AG08395 (cell line): ENCODE data around the gene TMPRSS11E.
"Not testable (repeated sequence)": the region's sequence is repeated elsewhere in the genome, so short reads cannot be mapped to it uniquely, and the experiment has no call there.

ENCODE experiments used
- DNase-seq: peaks from one replicate; pipeline ENCODE4 v3.0.0; 2012; ENCODE audit warnings: mixed read lengths, low spot score

Gene TMPRSS11E, protein sequence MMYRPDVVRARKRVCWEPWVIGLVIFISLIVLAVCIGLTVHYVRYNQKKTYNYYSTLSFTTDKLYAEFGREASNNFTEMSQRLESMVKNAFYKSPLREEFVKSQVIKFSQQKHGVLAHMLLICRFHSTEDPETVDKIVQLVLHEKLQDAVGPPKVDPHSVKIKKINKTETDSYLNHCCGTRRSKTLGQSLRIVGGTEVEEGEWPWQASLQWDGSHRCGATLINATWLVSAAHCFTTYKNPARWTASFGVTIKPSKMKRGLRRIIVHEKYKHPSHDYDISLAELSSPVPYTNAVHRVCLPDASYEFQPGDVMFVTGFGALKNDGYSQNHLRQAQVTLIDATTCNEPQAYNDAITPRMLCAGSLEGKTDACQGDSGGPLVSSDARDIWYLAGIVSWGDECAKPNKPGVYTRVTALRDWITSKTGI

DNA sequence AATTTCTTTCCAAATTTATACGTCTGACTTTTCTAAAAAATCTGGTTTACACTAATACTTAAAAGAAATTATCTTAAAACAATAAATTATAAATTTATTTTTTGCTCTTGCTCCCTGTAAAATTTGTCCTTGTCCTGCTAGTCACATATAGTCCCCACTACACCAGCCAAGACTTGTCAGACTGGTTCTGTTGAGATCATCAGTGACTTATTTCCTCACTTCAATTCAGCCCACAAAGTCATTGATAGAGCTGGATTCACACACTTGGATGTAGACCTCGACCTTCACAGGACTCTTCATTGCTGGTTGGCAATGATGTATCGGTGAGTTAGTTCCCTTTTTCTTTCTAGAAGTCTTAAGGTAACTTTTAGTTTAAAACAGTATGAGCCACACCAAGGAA lies at the start of gene TMPRSS11E:
TSS of gene TMPRSS11E (plus strand) at position 263 of the 400 bp plus-strand sequence. CDS start at position 313, 50 bp downstream.
- DNase-seq = no peak

DNA sequence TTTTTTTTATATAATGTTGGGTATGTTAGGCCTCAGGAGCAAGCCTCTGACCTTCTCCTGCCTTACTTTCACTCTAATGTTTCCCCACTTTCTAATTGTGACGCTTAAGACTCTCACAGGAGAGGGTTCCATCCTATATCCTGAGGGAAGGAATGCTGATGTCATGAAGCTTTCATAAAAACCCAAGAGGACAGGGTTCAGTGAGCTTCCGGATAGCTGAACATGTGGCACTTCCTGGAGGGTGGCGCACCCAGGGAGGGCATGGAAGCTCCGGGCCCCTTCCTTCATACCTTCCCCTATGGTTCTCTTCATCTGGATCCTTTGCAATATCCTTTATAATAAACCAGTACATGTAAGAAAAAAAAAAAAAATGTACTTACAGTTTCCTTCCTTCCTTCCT lies 48.0 kb upstream of the TMPRSS11E start:
- no peak for DNase-seq

DNA sequence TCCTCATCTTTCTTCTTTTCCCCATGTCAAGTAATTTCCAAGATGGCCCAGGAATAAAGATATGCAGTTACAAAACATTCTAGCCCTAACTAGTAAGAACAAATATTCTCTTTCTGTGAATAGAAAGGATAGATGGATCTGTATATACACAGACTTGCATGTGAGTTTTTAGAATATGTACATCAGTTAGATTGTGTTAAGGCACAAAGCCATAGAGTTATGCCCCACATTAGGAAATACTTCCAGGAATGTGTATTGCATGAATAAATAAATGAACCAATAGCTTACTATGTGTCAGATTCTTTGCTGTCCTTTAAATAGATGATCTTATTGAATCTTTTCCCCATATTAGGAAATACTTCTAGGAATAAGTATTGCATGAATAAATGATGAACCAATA lies 46.0 kb upstream of the TMPRSS11E start:
- DNase-seq = no peak

DNA sequence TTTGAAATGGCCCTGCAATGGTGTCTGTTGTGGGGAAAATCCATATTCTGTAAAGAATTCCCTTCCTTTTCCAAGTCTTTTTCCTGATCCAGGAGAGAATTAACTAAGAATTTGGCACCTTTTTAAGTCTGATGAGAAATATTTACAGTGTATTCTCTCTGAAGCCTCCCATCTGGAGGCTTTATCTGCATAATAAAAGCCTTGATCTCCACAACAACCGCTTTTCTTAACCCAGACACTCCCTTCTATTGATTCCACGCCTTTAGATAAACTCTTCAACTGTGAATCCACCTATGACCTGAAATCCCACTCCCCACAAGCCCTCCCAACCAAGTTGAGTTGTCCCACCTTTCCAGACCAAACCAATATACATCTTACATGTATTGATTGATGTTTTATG lies 43.1 kb upstream of the TMPRSS11E start:
- DNase-seq = no peak

DNA sequence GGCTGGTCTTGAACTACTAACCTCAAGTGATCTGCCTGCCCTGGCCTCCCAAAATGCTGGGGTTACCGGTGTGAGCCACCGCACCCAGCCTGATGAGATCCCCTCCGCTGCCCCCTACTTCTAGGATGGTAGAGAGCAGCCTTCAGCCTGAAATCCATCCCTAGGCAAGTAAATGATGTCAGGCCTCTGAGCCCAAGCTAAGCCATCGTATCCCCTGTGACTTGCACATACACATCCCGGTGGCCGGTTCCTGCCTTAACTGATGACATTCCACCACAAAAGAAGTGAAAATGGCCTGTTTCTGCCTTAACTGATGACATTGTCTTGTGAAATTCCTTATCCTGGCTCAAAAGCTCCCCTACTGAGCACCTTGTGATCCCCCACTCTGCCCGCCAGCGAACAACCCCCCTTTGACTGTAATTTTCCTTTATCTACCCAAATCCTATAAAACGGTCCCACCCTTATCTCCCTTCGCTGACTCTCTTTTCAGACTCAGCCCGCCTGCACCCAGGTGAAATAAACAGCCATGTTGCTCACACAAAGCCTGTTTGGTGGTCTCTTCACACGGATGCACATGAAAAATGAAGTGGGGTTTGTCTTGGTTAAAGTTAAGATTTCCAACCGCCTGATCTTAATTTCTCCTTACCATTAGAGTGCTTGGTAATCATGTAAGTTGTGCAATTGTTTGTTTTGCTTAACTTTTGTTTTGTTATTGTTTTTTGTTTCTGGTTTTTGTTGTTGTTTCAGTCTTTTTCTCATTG lies 41.4 kb upstream of the TMPRSS11E start:
- not testable (repeated sequence) for DNase-seq

DNA sequence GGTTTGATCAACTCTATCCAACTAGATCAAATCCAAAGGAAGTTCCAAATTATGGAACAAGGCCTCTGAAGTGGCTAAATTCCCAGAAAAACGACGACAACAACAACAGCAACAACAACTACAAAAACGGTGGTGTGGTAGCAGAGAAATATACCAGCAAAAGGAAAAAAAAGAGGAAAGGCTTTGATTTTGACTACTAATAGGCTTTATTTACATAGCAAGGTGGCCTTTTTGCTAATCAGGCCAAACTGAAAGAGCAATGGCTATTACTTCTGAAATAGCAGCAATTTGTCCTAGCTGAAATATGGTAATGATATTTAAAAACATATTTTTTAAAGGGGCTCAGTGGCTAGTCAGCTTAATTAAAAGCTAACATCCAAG lies 40.8 kb upstream of the TMPRSS11E start:
- DNase-seq = no peak

DNA sequence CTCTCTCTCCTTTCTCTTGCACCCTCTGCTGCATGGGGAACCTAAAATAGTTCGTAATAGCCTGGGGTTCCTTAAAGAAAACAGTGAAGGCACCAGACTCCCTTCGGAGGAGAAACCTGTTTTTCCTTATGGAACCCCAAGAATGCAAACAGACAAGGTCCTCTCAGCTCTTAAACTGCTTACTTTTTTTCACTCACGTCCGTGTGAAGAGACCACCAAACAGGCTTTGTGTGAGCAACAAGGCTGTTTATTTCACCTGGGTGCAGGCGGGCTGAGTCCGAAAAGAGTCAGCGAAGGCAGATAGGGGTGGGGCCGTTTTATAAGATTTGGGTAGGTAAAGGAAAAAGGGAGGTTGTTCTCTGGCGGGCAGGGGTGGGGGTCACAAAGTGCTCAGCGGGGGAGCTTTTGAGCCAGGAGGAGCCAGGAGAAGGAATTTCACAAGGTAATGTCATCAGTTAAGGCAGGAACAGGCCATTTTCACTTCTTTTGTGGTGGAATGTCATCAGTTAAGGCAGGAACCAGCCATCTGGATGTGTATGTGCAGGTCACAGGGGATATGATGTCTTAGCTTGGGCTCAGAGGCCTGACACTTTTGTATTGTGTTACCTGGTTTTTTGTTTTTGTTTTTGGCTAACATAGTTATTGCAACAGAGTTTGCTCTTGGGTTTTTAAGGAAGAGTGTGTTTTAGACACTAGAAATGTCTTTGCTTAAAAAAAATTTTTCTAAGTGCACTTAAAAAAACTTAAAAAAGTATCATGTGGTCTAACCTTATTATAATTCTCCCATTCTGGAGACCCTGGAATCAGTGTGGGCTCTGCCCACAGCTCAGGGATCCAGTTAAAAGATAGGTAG lies 40.0 kb upstream of the TMPRSS11E start:
- DNase-seq = not testable (repeated sequence)

DNA sequence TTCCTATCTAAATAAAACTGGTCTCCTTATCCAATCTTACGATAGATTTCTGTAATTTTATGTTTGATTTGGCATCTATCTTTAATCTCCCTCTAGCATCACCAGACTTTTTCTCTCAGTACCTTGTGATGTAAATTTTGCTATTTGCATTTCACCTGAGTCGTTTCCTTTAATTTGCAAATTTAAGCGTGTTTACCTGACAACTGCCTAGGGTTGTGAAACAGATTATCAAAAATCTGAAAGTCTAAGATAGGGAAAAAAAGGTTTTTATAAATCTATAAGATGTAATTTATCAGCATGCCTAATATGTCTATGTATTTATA lies 39.4 kb upstream of the TMPRSS11E start:
- no peak for DNase-seq

DNA sequence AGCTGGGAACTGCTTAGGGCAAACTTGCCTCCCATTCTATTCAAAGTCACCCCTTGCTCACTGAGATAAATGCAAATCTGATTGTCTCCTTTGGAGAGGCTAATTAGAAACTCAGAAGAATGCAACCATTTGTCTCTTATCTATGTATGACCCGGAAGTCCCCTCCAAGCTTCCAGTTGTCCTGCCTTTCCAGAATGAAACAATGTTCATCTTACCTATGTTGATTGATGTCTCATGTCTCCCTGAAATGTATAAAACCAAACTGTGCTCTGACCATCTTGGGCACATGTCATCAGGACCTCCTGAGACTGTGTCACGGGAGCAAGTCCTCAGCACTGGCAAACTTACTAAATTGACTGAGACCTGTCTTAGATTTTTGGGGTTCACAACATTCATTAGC lies 37.1 kb upstream of the TMPRSS11E start:
- DNase-seq = no peak

DNA sequence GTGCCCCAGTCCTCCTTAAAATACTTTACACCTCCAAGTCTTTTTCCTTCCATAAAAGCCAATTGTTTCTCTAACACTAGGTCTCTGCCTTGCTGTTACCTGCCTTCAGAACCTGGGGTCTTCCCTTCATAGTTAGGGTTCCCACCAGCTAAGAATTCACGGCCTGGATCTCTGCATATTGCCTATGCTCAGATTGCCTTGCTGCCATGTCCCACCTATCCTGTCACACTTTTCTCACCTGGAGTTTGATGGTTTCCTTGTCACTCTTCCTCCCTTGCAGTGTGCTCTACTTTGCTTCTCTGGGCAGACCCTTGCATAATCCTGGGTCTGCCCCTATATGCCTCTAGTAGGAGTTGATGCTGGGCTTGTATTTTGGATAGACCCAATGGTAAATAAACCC lies 36.6 kb upstream of the TMPRSS11E start:
- no peak for DNase-seq

DNA sequence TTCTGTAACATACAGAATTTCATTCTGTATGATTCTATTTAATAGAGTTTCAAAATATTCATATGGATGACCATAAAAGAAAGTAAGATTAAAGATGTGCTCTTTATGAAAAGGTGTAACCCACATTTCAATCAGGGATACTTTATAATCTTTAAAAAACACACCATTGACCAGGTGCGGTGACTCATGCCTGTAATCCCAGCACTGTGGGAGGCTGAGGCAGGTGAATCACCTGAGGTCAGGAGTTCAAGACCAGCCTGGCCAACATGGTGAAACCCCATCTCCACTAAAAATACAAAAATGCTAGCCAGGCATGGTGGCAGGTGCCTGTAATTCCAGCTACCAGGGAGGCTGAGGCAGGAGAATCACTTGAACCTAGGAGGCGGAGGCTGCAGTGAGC lies 35.2 kb upstream of the TMPRSS11E start:
- not testable (repeated sequence) for DNase-seq

DNA sequence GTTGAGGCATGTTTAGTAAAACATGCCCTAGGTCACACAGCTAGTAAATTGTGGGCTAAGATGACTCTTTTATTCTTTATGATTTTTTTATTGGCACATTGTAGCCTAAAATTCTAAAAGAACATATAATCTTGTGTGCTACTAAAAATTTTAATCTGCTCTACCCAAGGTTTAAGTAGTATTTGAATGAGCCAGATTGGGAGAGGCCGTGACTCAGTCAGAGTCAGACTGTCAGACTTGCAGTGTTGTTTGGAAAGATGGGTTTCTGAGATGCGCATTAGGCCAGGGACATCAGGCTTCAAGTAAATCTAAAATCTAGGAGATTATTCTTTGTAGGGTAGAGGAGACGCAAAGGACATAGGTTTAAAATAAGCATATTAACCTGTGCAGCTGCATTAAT lies 30.7 kb upstream of the TMPRSS11E start:
- DNase-seq = no peak

DNA sequence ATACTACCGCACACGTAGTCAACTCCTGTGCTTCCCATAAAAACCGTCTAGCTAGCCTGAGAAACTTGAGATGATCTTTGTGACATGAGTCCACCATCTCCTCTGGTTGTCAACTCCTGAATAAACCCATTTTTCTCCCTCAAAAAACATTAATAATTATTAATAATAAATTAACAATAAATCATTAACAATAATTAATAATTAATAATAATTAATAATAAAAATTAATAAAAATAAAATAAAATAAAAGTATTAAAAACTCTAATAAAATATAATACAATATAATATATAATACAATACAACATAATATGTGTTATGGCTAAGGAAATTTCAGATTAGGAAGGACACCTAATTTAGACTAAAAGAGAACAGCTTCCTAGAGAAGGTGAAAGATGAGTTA lies 20.7 kb upstream of the TMPRSS11E start:
- no peak for DNase-seq

DNA sequence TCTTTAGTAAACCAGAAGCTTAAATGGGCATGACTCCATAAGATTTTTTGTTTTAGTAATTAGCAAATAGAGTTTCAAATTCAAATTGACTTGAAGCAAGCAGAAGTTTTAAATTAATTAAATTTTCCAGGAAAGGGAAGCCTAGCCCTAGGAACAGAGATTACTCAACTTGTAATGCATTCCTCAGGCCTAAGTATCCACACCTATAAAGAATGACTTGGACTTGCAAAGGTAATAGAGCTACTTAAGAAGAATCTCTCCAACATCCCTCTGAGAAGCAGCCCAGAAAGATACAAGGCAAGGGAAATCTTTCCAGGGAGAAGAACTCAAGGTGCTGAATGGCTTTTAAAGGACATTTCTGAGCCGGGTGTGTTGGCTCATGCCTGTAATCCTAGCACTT lies 16.9 kb upstream of the TMPRSS11E start:
- DNase-seq = no peak

DNA sequence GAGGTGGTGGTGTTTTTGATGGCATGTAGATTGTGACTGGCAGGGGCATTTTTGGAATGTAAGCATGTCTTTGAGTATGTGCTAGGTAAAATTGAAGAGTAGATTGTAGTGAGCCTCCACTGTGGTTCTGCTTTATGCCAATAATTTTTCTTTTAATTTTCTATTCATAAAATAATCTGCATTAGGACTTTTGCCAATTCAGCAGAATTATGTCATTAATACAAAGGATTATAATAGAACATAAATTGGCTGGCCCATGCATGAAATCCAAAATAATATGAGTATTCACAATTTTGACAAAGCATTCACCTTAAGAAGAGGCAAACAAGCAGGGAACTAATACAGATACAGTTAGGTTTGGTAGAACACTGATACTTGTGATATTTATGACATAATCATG lies 14.9 kb upstream of the TMPRSS11E start:
- no peak for DNase-seq

DNA sequence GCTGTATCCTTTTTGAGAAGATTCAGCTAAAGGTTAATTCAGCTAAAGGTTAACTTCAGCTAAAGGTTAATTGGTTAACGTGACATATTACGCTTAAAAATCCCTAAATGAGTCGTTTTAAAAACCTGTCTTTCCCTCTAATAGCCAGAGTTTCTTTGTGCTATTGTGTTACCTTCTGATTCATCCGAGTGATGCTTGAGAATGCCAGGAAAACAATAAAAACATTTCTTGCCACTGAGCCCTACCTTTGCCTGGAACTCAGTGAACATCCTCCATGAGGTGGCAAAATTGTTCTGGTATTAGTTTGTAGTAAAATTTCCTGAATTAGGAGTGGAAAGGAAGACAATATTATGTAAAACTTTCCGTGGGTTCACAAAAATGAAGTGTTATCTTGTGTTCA lies 13.7 kb upstream of the TMPRSS11E start:
- DNase-seq = no peak

DNA sequence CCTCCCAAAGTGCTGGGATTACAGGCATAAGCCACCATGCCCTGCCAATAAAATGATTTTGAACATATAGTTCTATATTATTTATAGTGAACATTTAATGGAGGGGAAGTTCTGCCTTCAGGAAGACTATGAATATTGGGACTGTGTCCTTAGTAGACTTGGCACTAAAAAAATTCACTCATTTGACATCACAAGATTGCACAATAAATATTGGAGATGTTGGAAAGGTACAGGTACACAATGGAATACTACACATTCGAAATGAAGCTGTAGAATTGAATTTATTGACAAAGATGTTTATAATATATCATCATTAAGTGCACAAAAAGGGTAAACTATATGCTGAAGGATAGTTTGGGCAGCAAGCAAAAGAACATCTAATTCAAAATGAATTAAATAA lies 13.0 kb upstream of the TMPRSS11E start:
- no peak for DNase-seq

DNA sequence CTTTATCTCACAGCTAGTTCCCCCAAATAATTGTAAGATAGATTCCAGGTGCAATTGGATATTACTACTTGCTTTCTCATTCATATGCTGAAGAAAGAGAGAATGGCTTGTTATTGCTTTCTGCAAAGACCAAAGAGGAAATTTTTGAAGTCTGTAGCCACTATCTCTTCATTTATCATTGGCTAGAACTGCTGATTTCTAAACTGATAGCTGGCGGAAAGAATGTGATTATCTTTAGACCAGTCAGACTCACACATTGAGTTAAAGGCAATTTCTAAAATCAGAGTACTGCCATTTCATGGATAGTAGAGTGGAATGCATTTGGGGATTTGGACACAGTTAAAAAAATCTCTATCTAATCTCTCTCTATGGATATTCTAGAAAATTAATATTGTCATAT lies 12.4 kb upstream of the TMPRSS11E start:
- DNase-seq = no peak

DNA sequence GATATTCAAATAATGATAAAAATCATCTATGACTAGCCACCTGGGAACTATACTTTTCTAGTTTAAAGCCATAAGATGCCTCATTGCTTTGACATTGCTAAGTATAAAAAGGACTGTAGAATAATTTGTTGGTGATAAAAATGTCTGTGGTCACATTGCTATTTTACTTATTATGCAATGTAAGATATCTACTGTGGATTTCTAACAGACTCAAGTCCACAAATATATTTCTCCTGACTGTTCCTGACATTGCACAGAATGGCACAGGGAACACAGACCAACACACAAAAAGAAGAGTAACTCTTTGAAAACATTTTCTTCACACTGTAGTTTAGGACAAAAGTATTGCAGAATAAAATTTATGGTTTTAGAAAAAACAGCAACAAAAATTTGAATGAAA lies 2.2 kb upstream of the TMPRSS11E start:
- DNase-seq = no peak

DNA sequence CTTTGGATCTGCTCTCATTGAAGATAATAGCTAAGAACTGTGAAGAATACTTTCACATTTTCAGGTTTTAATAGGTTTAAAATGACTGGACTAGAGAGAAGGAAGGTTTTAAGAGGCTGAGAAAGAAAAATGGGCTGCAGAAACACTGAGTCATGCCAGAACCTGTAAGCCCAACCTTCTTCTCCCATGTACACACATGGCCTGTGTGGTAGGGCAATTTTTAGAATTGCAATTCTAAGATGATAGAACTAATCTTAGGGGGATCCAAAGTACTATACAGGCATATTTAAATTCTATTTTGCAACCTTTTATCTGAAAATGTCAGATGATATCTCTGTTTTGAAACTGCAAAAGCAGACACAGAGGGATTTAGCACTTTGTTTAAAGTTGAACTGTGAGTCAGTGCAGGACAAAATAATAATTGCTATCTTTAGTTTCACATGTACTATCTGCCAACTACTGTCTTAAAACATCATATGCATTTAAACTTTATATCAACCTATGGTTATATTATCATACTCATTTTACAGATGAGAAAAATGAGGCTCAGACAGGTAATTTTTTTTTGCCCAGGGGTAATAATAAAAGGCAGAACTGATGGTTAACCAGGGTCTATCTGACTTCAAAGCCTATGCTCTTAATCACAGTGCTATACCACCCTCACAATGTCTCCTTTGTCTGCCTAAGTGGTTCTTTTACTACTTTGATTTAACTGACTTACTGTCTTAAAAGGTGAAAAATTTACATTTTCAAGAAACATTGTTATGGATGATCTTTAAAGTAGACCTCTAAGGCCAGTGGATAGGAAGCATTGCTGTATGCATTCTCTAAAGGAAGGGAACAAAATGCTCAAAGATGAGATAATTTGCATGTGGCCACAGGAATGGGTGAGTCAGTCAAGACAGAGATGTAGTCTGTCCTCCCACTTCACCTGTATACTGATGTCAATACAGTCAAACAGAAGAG lies 4.3 kb downstream of the TMPRSS11E start:
- DNase-seq = no peak

DNA sequence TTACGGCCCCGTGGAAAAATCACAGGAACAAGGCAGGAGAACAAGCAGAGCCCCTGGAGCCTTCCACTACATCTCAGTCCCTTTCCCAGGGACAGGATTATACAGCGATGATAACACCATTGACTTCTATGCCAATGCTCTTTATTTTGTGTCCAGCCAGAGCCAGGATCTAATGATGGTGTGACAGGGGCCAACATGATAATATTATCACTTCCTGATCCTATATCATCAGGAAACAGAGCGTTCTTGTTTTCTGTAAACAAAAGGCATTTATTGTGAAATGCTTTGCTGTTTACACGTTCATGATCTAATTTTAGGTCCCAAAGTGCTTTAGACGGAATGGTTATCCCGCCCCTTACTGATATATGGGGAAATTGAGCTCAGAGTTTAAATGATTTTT lies 12.8 kb downstream of the TMPRSS11E start:
- no peak for DNase-seq

DNA sequence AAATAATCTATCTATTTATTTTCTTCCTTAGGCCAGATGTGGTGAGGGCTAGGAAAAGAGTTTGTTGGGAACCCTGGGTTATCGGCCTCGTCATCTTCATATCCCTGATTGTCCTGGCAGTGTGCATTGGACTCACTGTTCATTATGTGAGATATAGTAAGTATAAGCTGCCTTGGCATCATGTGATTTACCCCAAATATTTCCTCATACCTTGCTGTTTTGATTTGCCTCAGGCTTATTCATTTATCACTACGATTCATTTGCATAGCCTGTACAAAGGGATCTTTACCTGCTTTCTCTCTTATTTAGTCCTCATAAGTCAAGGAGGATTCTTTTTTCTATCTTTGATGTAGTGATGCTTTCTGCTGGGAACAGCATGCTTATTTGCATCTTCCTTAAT lies 14.5 kb downstream of the TMPRSS11E start:
- no peak for DNase-seq
